ENCODE data around the gene INTS1.

DNA sequence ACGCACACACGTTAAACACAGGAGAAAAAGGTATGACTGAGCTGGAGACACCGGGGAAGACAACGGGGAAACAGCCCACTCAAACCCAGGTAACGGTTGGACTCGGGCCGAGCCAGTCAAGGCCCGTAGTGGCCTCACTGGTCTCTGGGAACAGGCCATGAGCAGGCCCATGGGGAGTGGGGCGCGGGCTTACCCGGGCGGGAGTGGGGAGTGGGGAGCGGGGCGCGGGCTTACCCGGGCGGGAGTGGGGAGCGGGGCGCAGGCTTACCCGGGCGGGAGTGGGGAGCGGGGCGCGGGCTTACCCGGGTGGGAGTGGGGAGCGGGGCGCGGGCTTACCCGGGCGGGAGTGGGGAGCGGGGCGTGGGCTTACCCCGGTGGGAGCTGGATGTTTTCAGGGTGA, 11.5 kb downstream of the INTS1 start:
- no peak for TF ChIP-seq POLR2A (IDR thresholded peaks at IDR 0.05)
- TF ChIP-seq, protein P1, sequence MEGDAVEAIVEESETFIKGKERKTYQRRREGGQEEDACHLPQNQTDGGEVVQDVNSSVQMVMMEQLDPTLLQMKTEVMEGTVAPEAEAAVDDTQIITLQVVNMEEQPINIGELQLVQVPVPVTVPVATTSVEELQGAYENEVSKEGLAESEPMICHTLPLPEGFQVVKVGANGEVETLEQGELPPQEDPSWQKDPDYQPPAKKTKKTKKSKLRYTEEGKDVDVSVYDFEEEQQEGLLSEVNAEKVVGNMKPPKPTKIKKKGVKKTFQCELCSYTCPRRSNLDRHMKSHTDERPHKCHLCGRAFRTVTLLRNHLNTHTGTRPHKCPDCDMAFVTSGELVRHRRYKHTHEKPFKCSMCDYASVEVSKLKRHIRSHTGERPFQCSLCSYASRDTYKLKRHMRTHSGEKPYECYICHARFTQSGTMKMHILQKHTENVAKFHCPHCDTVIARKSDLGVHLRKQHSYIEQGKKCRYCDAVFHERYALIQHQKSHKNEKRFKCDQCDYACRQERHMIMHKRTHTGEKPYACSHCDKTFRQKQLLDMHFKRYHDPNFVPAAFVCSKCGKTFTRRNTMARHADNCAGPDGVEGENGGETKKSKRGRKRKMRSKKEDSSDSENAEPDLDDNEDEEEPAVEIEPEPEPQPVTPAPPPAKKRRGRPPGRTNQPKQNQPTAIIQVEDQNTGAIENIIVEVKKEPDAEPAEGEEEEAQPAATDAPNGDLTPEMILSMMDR (IDR thresholded peaks at IDR 0.05) = no peak

Measured in testis (tissue), 2 donors.